Measurements from ENCODE around the gene ZNF775. TPM values are rescaled to one million over a fixed set of nuclear protein-coding genes. Genes with fewer than 3 reads are reported as not detected.
A peak's percentile ranks its signal among the peaks of the same experiment; 100 is the strongest.

The ZNF775 gene
- total RNA-seq, 1 donor from 2014 or later, result 8.0 TPM

- Mint-ChIP-seq H3K9me3 (no peaks in the 10 kb centered on the region), H3K4me1 (peaks cover 69% of the 10 kb centered on the region), H3K27me3 (no peaks in the 10 kb centered on the region), H3K4me3 (no peak overlapping the region), H3K27ac (peak overlapping the region; percentile 99), H3K36me3 (ENCODE audit: low read depth) (peaks cover 46% of the 10 kb centered on the region)
- ChIA-PET POLR2A (interaction anchor here (0.7 to 13.4 kb wide), 13 partner anchors 24 to 620 kb away, joined by 3 to 421 read pairs (median 4); partner anchors contain the start of genes ABCB8, ACTR3C, LRRC61 and REPIN1), CTCF (interaction anchor here (0.8 to 4.8 kb wide), 7 partner anchors 13 to 54 kb away, joined by 3 to 19 read pairs (median 6); no protein-coding TSS in a partner anchor)
- intact Hi-C loops (cut with micrococcal nuclease), result loop anchor here (1.0 to 5.0 kb wide), 3 partner anchors 84 to 825 kb away; partner anchors contain the start of genes ABCB8, ACTR3C, CHPF2 and LRRC61
- DNase-seq (no peak), ATAC-seq (ENCODE audit: low read depth) (no peak)
- no peak for TF ChIP-seq CTCF (IDR thresholded peaks at IDR 0.05)
These were observed 28.7 kb downstream of the ZNF775 start for GRCh38 chr7:150407588-150408392.

GRCh38 chr7:150408393-150409299 is 29.5 kb downstream of the ZNF775 start:
- H3K4me3 Mint-ChIP-seq, result peak overlapping the region; percentile 72
- POLR2A ChIA-PET, result interaction anchor here (0.7 to 13.4 kb wide), 8 partner anchors 10 to 87 kb away, joined by 3 to 421 read pairs (median 4); partner anchors contain the start of genes ACTR3C, LRRC61, REPIN1 and ZNF775
- CTCF ChIA-PET, result interaction anchor here (1.1 to 4.8 kb wide), 4 partner anchors 11 to 52 kb away, joined by 4 to 19 read pairs (median 7); partner anchors contain the start of gene REPIN1
- peak overlapping the region; percentile 94 for H3K27ac Mint-ChIP-seq
- H3K4me1 Mint-ChIP-seq, result peaks cover 66% of the 10 kb centered on the region
- no peaks in the 10 kb centered on the region for H3K9me3 Mint-ChIP-seq
- ATAC-seq (ENCODE audit: low read depth) (peak; percentile 64), DNase-seq (peak; percentile 71)
- H3K36me3 Mint-ChIP-seq (ENCODE audit: low read depth), result peaks cover 51% of the 10 kb centered on the region
- H3K27me3 Mint-ChIP-seq, result no peaks in the 10 kb centered on the region
- TF ChIP-seq CTCF (IDR thresholded peaks at IDR 0.05), result no peak
- intact Hi-C loops (cut with micrococcal nuclease), result loop anchor here (1.0 to 5.0 kb wide), 4 partner anchors 27 to 824 kb away; partner anchors contain the start of genes ABCB8 and CHPF2

- H3K36me3 Mint-ChIP-seq (ENCODE audit: low read depth), result peaks cover 51% of the 10 kb centered on the region
- peak overlapping the region; percentile 72 for H3K4me3 Mint-ChIP-seq
- no peak for TF ChIP-seq CTCF (IDR thresholded peaks at IDR 0.05)
- ChIA-PET CTCF (interaction anchor here (0.8 to 4.8 kb wide), 5 partner anchors 10 to 53 kb away, joined by 4 to 19 read pairs (median 5); partner anchors contain the start of gene REPIN1), POLR2A (interaction anchor here (1.0 to 13.4 kb wide), 6 partner anchors 9 to 87 kb away, joined by 3 to 421 read pairs (median 6); partner anchors contain the start of genes ACTR3C, LRRC61, REPIN1 and ZNF775)
- H3K27ac Mint-ChIP-seq, result peak overlapping the region; percentile 94
- no peaks in the 10 kb centered on the region for H3K9me3 Mint-ChIP-seq
- peaks cover 58% of the 10 kb centered on the region for H3K4me1 Mint-ChIP-seq
- intact Hi-C loops (cut with micrococcal nuclease), result loop anchor here (1.0 to 5.0 kb wide), 4 partner anchors 26 to 823 kb away; partner anchors contain the start of genes ABCB8 and CHPF2
- no peak for DNase-seq
- no peak for ATAC-seq (ENCODE audit: low read depth)
- H3K27me3 Mint-ChIP-seq, result no peaks in the 10 kb centered on the region
These were observed 30.3 kb downstream of the ZNF775 start for GRCh38 chr7:150409300-150410030.

- Mint-ChIP-seq H3K9me3 (no peaks in the 10 kb centered on the region), H3K36me3 (ENCODE audit: low read depth) (peaks cover 51% of the 10 kb centered on the region), H3K27me3 (no peaks in the 10 kb centered on the region), H3K4me3 (no peak overlapping the region), H3K4me1 (peaks cover 56% of the 10 kb centered on the region), H3K27ac (no peak overlapping the region)
- CTCF ChIA-PET, result interaction anchor here (0.8 to 4.8 kb wide), 5 partner anchors 10 to 53 kb away, joined by 4 to 19 read pairs (median 5); partner anchors contain the start of gene REPIN1
- intact Hi-C loops (cut with micrococcal nuclease), result no loop called here
- TF ChIP-seq CTCF (IDR thresholded peaks at IDR 0.05), result no peak
- ATAC-seq (ENCODE audit: low read depth), result no peak
- DNase-seq, result no peak
- POLR2A ChIA-PET, result interaction anchor here (11.5 to 13.4 kb wide), 2 partner anchors 31 to 42 kb away, joined by 261 to 421 read pairs; partner anchors contain the start of genes REPIN1 and ZNF775
These were observed 31.0 kb downstream of the ZNF775 start for GRCh38 chr7:150410131-150410530.

Measured in activated B cell treated with CpG ODN at 0.5 μM for 24 hours (primary cell).